HG03439 (cell line): Measurements from ENCODE around the gene ZFYVE28.

Source experiments
- ATAC-seq: cut with Tn5 transposase; IDR thresholded peaks from one replicate; pipeline ENCODE4 v1.9.1; 2021; ENCODE audit warnings: mild to moderate bottlenecking, moderate library complexity; ENCODE audit not compliant: unreplicated experiment

The ZFYVE28 gene

GRCh38 chr4:2428496-2429213 lies 10.2 kb upstream of the ZFYVE28 start:
- no peak for ATAC-seq

GRCh38 chr4:2427383-2428334 lies 9.2 kb upstream of the ZFYVE28 start:
- no peak for ATAC-seq

- ATAC-seq = no peak
Observed at GRCh38 chr4:2426711-2427275, 8.3 kb upstream of the ZFYVE28 start.

- ATAC-seq = no peak
Observed at GRCh38 chr4:2426069-2426397, 7.6 kb upstream of the ZFYVE28 start.

GRCh38 chr4:2425386-2426068 lies 7.1 kb upstream of the ZFYVE28 start:
- no peak for ATAC-seq

- no peak for ATAC-seq
Observed at GRCh38 chr4:2424581-2424980, 6.1 kb upstream of the ZFYVE28 start.

- ATAC-seq = no peak
Observed at GRCh38 chr4:2423695-2424094, 5.2 kb upstream of the ZFYVE28 start.

GRCh38 chr4:2423066-2423465 lies 4.6 kb upstream of the ZFYVE28 start:
- no peak for ATAC-seq

- ATAC-seq = no peak
Observed at GRCh38 chr4:2421928-2422327, 3.5 kb upstream of the ZFYVE28 start.

GRCh38 chr4:2419814-2420213 lies 1.4 kb upstream of the ZFYVE28 start:
- ATAC-seq = no peak

- ATAC-seq = peak; percentile 87
Observed at GRCh38 chr4:2418650-2419571, 466 bp upstream of the ZFYVE28 start, which contains the start of gene CFAP99. TSS of gene CFAP99 (plus strand) at chr4:2418955.

- ATAC-seq = no peak
Observed at GRCh38 chr4:2417226-2417764, 1.1 kb downstream of the ZFYVE28 start.

GRCh38 chr4:2416564-2417225 lies 1.8 kb downstream of the ZFYVE28 start:
- no peak for ATAC-seq

- ATAC-seq = no peak
Observed at GRCh38 chr4:2415881-2416563, 2.4 kb downstream of the ZFYVE28 start.

GRCh38 chr4:2415213-2415612 lies 3.2 kb downstream of the ZFYVE28 start:
- no peak for ATAC-seq

GRCh38 chr4:2413821-2414610 lies 4.4 kb downstream of the ZFYVE28 start:
- ATAC-seq = no peak

GRCh38 chr4:2412885-2413716 lies 5.3 kb downstream of the ZFYVE28 start:
- peak; percentile 50 for ATAC-seq
